CD4-positive, alpha-beta T cell (primary cell): ENCODE results near the gene RNF227. TPM values are rescaled to one million over a fixed set of nuclear protein-coding genes. Genes with fewer than 3 reads are reported as not detected.

ENCODE experiments used
- ATAC-seq: fragments of 200-7000 bp; cut with Tn5 transposase; one replicate; pipeline ENCODE4 v1.10.0; 2022; ENCODE audit warnings: mild to moderate bottlenecking; ENCODE audit not compliant: poor library complexity
- CTCF ChIA-PET: fragments of 350-600 bp; sonication (Branson Sonifier 250); formaldehyde crosslinking; loops from one replicate; lab custom pipeline; 2021; ENCODE audit warnings: antibody characterized with exemption, inconsistent platforms; lab: Charles Lee
- POLR2A ChIA-PET: fragments of 350-600 bp; sonication (Branson Sonifier 250); formaldehyde crosslinking; loops from one replicate; lab custom pipeline; 2021; ENCODE audit warnings: antibody characterized with exemption, inconsistent platforms; lab: Charles Lee
- DNase-seq, 14 experiments: peaks; one replicate each; pipeline ENCODE4 v3.0.0-alpha.2; 2013 to 2020; ENCODE audit warnings: mixed read lengths in 2 of 14
- H3K27ac ChIP-seq, 2 donors: one replicate each; pipeline versions ENCODE4 v1.5.1 to v1.7.0; 2013; ENCODE audit warnings: low read length in 2 of 2, low read depth in 1 of 2, mild to moderate bottlenecking in 1 of 2
- H3K27me3 ChIP-seq, 2 experiments: 1 replicate in 1 of 2; 2 replicates in 1 of 2; pipeline versions ENCODE4 v1.6.1 to v1.7.0; 2013; ENCODE audit warnings: low read length in 2 of 2, control low read depth in 1 of 2, mild to moderate bottlenecking in 1 of 2, moderate library complexity in 1 of 2; ENCODE audit not compliant: insufficient read depth in 2 of 2, control insufficient read depth in 1 of 2
- H3K36me3 ChIP-seq: one replicate; pipeline ENCODE4 v1.6.1; 2013; ENCODE audit warnings: low read length, control low read depth; ENCODE audit not compliant: insufficient read depth
- H3K4me1 ChIP-seq: one replicate; pipeline ENCODE4 v1.6.1; 2013; ENCODE audit warnings: low read length, control low read depth; ENCODE audit not compliant: insufficient read depth
- H3K4me3 ChIP-seq: one replicate; pipeline ENCODE4 v1.5.1; 2013; ENCODE audit warnings: mild to moderate bottlenecking, low read length, moderate library complexity
- H3K9me3 ChIP-seq, 2 experiments: 1 replicate in 1 of 2; 2 replicates in 1 of 2; pipeline versions ENCODE4 v1.6.1 to v1.7.0; 2013; ENCODE audit warnings: low read length in 2 of 2, mild to moderate bottlenecking in 2 of 2, control low read depth in 1 of 2, moderate library complexity in 1 of 2; ENCODE audit not compliant: control insufficient read depth in 1 of 2, insufficient read depth in 1 of 2
- H3K27ac Mint-ChIP-seq: one replicate; pipeline ENCODE4 v1.8.0; 2020; ENCODE audit warnings: mixed read lengths
- H3K27me3 Mint-ChIP-seq: one replicate; pipeline ENCODE4 v1.8.0; 2021; ENCODE audit warnings: mixed read lengths
- H3K36me3 Mint-ChIP-seq: one replicate; pipeline ENCODE4 v1.8.0; 2021; ENCODE audit warnings: low read depth, mixed read lengths
- H3K4me1 Mint-ChIP-seq: one replicate; pipeline ENCODE4 v1.8.0; 2021; ENCODE audit warnings: low read depth, mixed read lengths
- H3K4me3 Mint-ChIP-seq: one replicate; pipeline ENCODE4 v1.8.0; 2020; ENCODE audit warnings: mild to moderate bottlenecking, mixed read lengths
- H3K9me3 Mint-ChIP-seq: one replicate; pipeline ENCODE4 v1.8.0; 2020; ENCODE audit warnings: mixed read lengths
- intact Hi-C, 2 experiments: fragments of 100-400 bp; cut with DNase I in 1 of 2; cut with micrococcal nuclease in 1 of 2; formaldehyde crosslinking; loops; one replicate each; pipeline versions ENCODE4 v1.15.1 to v1.9.0; 2023 to 2025; cut with DNase I, micrococcal nuclease
- total RNA-seq, 174 experiments: library from RNA in 2 of 174; stranded (reverse) in 2 of 174; gene quantifications; one replicate each; pipeline ENCODE4 v1.2.3 and lab custom pipeline; 2021 to 2026
- TF ChIP-seq, protein P1 (sequence below): fragments of 200-600 bp; IDR thresholded peaks from one replicate; pipeline ENCODE4 v1.8.0; 2022; ENCODE audit warnings: antibody characterized with exemption, mild to moderate bottlenecking

RNF227 gene
- total RNA-seq, 2 experiments from 2014 or later: 3.2 to 3.5 TPM

DNA sequence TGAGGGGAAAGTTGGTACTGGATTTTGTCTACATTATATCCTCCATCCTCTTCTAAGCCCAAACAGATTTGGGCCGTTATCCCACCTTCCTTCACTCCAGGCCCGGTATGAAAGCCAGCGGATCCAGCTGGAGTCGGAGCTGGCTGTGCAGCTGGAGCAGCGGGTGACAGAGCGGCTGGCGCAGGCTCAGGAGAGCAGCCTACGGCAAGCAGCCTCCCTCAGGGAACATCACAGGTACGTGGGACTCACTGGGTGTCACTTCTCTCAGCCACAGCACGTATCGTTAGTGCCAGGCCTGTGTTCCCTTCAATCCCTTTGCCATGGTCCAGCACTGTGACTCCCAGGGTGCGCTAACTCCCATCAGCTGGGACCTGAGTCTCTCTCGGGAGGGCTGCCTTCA, 27.2 kb upstream of the RNF227 start:
- Histone ChIP-seq H3K4me1 (no peaks in the 10 kb centered on the region), H3K27ac (no peak overlapping the region), H3K9me3 (no peaks in the 10 kb centered on the region), H3K4me3 (no peak overlapping the region), H3K27me3 (no peaks in the 10 kb centered on the region), H3K36me3 (peaks cover 64% of the 10 kb centered on the region)
- H3K4me1 Mint-ChIP-seq: no peaks in the 10 kb centered on the region
- ATAC-seq (no peak), DNase-seq (no peak)
- no peak overlapping the region for H3K4me3 Mint-ChIP-seq
- no peak overlapping the region for H3K27ac Mint-ChIP-seq
- peaks cover 79% of the 10 kb centered on the region for H3K36me3 Mint-ChIP-seq
- CTCF ChIA-PET: no interaction called here
- no peaks in the 10 kb centered on the region for H3K9me3 Mint-ChIP-seq
- POLR2A ChIA-PET: no interaction called here
- TF ChIP-seq, protein P1, sequence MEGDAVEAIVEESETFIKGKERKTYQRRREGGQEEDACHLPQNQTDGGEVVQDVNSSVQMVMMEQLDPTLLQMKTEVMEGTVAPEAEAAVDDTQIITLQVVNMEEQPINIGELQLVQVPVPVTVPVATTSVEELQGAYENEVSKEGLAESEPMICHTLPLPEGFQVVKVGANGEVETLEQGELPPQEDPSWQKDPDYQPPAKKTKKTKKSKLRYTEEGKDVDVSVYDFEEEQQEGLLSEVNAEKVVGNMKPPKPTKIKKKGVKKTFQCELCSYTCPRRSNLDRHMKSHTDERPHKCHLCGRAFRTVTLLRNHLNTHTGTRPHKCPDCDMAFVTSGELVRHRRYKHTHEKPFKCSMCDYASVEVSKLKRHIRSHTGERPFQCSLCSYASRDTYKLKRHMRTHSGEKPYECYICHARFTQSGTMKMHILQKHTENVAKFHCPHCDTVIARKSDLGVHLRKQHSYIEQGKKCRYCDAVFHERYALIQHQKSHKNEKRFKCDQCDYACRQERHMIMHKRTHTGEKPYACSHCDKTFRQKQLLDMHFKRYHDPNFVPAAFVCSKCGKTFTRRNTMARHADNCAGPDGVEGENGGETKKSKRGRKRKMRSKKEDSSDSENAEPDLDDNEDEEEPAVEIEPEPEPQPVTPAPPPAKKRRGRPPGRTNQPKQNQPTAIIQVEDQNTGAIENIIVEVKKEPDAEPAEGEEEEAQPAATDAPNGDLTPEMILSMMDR: no peak
- H3K27me3 Mint-ChIP-seq: no peaks in the 10 kb centered on the region
- intact Hi-C loops: no loop called here

DNA sequence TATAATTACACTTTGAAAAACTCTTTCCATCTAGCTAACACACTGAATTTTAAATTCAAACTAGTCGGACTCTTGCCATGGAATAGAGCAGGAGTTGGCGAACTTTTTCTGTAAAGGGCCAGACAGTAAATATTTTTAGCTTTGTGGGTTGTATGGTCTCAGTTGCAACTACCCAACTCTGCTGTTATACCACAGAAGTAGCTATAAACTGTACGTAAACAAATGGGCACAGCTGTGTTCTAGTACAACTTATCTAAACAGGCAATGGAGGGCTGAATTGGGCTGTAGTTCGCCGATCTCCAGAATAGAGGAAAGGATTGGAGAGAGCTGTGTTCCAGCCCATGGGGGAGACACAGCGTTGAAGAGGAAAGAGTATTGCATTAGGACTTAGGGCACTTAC, 24.7 kb upstream of the RNF227 start:
- H3K9me3 ChIP-seq: no peaks in the 10 kb centered on the region
- Mint-ChIP-seq H3K36me3 (peaks cover 77% of the 10 kb centered on the region), H3K4me3 (no peak overlapping the region), H3K27me3 (no peaks in the 10 kb centered on the region), H3K27ac (no peak overlapping the region), H3K9me3 (no peaks in the 10 kb centered on the region), H3K4me1 (peaks cover 6% of the 10 kb centered on the region)
- TF ChIP-seq, protein P1: no peak
- no peaks in the 10 kb centered on the region for H3K4me1 ChIP-seq
- H3K36me3 ChIP-seq: peaks cover 56% of the 10 kb centered on the region
- POLR2A ChIA-PET: no interaction called here
- no peak for ATAC-seq
- no peaks in the 10 kb centered on the region for H3K27me3 ChIP-seq
- intact Hi-C loops: no loop called here
- H3K4me3 ChIP-seq: no peak overlapping the region
- H3K27ac ChIP-seq: no peak overlapping the region
- DNase-seq: no peak
- CTCF ChIA-PET: interaction anchor here (1.6 to 2.1 kb wide), 2 partner anchors 49 to 133 kb away, joined by 4 to 5 read pairs; no protein-coding TSS in a partner anchor

DNA sequence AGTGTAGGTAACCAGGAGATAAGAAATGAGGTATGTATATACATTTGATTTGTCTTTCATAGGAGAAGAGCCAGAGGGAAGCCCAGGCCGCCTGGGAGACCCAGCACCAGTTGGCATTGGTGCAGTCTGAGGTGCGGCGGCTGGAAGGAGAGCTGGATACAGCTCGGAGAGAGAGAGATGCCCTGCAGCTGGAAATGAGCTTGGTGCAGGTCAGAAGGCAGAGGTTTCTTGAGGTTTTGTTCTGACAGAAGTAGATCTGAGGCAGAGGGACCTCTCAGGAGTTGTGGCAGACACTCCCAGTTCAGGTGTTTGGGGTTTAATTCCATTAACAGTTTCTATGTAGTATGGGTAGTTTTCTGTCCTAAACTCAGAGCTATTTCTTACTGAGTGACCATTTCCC, 23.9 kb upstream of the RNF227 start:
- no peaks in the 10 kb centered on the region for H3K4me1 ChIP-seq
- no peaks in the 10 kb centered on the region for H3K9me3 Mint-ChIP-seq
- POLR2A ChIA-PET: no interaction called here
- TF ChIP-seq, protein P1: no peak
- H3K36me3 Mint-ChIP-seq: peaks cover 74% of the 10 kb centered on the region
- no peak overlapping the region for H3K27ac Mint-ChIP-seq
- no peak for ATAC-seq
- H3K4me3 Mint-ChIP-seq: no peak overlapping the region
- H3K27me3 Mint-ChIP-seq: no peaks in the 10 kb centered on the region
- H3K27me3 ChIP-seq: no peaks in the 10 kb centered on the region
- H3K4me3 ChIP-seq: no peak overlapping the region
- H3K9me3 ChIP-seq: no peaks in the 10 kb centered on the region
- no peak overlapping the region for H3K27ac ChIP-seq
- peaks cover 56% of the 10 kb centered on the region for H3K36me3 ChIP-seq
- no peak for DNase-seq
- intact Hi-C loops: no loop called here
- CTCF ChIA-PET: interaction anchor here (1.6 to 2.1 kb wide), 2 partner anchors 50 to 133 kb away, joined by 4 to 5 read pairs; no protein-coding TSS in a partner anchor
- peaks cover 6% of the 10 kb centered on the region for H3K4me1 Mint-ChIP-seq
